ENCODE measurements around the gene RAB10. TPM values are rescaled to one million over a fixed set of nuclear protein-coding genes. Genes with fewer than 3 reads are reported as not detected.

RAB10 gene
- total RNA-seq, 1 experiment from 2014 or later, result 138 TPM

DNA sequence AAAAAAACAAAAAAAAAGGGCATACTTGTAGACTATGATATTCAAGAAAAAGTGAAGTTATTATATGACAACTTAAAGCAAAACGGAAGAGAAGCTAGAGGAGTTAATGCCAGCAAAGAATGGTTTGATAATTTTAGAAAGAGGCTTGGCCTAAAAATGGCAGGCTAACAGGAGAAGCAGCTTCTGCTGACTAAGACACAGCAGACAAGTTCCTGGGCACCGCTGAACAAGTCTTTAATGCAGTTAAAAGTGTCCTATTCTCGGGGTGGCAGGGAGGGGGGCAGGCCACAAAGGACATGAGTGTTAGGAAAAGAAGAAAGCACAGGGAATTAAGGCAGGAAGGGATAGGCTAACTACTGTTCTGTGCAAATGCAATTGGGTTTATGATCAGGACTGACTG lies 88.7 kb downstream of the RAB10 start:
- CTCF ChIA-PET, result no interaction called here
- H2AFZ ChIP-seq (ENCODE audit: low read length), result no peak overlapping the region
- no peak for ATAC-seq
- peaks cover 58% of the 10 kb centered on the region for H3K79me2 ChIP-seq (ENCODE audit: low read length)
- no peaks in the 10 kb centered on the region for H3K27me3 ChIP-seq (ENCODE audit: low read length)
- no peaks in the 10 kb centered on the region for H3F3A ChIP-seq (ENCODE audit: low read length, unreplicated experiment)
- no peaks in the 10 kb centered on the region for H3K9me2 ChIP-seq (replicated peaks; ENCODE audit: low read length)
- DNase-seq, result no peak
- H3K36me3 ChIP-seq (ENCODE audit: low read depth, low read length), result peaks cover 19% of the 10 kb centered on the region
- H4K20me1 ChIP-seq (ENCODE audit: low read length), result peaks cover 10% of the 10 kb centered on the region; the same call in 1 of the 2 replicates
- intact Hi-C loops (cut with micrococcal nuclease), result no loop called here
- H3K9me3 ChIP-seq (ENCODE audit: low read length), result no peaks in the 10 kb centered on the region
- no peak overlapping the region for H3K9ac ChIP-seq (ENCODE audit: low read length)
- POLR2A ChIA-PET (ENCODE audit: unreplicated experiment), result no interaction called here
- no peak overlapping the region for H3K27ac ChIP-seq (ENCODE audit: low read length)
- H3K4me1 ChIP-seq (ENCODE audit: insufficient read depth, low read length), result no peaks in the 10 kb centered on the region
- H3K4me2 ChIP-seq (ENCODE audit: low read length), result no peak overlapping the region
- TF ChIP-seq EZH2phosphoT487 (IDR thresholded peaks at IDR 0.05; ENCODE audit: borderline replicate concordance, low read length), result no peak
- TF ChIP-seq, protein P1, sequence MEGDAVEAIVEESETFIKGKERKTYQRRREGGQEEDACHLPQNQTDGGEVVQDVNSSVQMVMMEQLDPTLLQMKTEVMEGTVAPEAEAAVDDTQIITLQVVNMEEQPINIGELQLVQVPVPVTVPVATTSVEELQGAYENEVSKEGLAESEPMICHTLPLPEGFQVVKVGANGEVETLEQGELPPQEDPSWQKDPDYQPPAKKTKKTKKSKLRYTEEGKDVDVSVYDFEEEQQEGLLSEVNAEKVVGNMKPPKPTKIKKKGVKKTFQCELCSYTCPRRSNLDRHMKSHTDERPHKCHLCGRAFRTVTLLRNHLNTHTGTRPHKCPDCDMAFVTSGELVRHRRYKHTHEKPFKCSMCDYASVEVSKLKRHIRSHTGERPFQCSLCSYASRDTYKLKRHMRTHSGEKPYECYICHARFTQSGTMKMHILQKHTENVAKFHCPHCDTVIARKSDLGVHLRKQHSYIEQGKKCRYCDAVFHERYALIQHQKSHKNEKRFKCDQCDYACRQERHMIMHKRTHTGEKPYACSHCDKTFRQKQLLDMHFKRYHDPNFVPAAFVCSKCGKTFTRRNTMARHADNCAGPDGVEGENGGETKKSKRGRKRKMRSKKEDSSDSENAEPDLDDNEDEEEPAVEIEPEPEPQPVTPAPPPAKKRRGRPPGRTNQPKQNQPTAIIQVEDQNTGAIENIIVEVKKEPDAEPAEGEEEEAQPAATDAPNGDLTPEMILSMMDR (conservative IDR thresholded peaks at IDR 0.05; ENCODE audit: low read depth, low read length), result no peak
- no peak for TF ChIP-seq EZH2 (IDR thresholded peaks at IDR 0.05; ENCODE audit: low read length, unreplicated experiment)
- no TSS peak for BruUV-seq (replicated peaks)
- no peak overlapping the region for H3K4me3 ChIP-seq (ENCODE audit: low read length)

DNA sequence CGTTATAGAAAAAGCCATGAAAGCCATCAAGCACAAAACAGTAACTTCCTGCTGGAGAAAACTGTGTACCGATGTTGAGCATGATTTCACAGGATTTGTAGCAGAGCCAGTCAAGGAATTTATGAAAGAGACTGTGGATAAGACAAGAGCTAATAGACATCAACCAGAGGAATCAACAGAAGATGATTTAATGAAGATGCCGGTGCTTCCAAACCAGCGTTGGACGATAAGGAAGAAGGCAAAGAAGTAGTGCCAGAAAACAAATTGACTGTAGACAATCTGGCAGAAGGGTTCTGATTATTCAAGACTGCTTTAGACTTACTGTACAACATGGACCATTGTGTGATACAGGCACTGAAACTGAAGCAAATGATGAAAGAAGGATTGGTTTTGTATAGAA lies 89.5 kb downstream of the RAB10 start:
- H3K27me3 ChIP-seq (ENCODE audit: low read length), result no peaks in the 10 kb centered on the region
- intact Hi-C loops (cut with micrococcal nuclease), result no loop called here
- no peaks in the 10 kb centered on the region for H3K9me3 ChIP-seq (ENCODE audit: low read length)
- TF ChIP-seq, protein P1 (conservative IDR thresholded peaks at IDR 0.05; ENCODE audit: low read depth, low read length), result no peak
- no peak for TF ChIP-seq EZH2phosphoT487 (IDR thresholded peaks at IDR 0.05; ENCODE audit: borderline replicate concordance, low read length)
- no peak for TF ChIP-seq EZH2 (IDR thresholded peaks at IDR 0.05; ENCODE audit: low read length, unreplicated experiment)
- peaks cover 10% of the 10 kb centered on the region; the same call in 1 of the 2 replicates for H4K20me1 ChIP-seq (ENCODE audit: low read length)
- H3K9ac ChIP-seq (ENCODE audit: low read length), result no peak overlapping the region
- H3K4me1 ChIP-seq (ENCODE audit: insufficient read depth, low read length), result no peaks in the 10 kb centered on the region
- no peaks in the 10 kb centered on the region for H3K9me2 ChIP-seq (replicated peaks; ENCODE audit: low read length)
- no TSS peak for BruUV-seq (replicated peaks)
- H2AFZ ChIP-seq (ENCODE audit: low read length), result no peak overlapping the region
- H3K4me3 ChIP-seq (ENCODE audit: low read length), result no peak overlapping the region
- H3K79me2 ChIP-seq (ENCODE audit: low read length), result peaks cover 57% of the 10 kb centered on the region
- ChIA-PET POLR2A (ENCODE audit: unreplicated experiment) (no interaction called here), CTCF (no interaction called here)
- H3K27ac ChIP-seq (ENCODE audit: low read length), result no peak overlapping the region
- ATAC-seq (no peak), DNase-seq (no peak)
- peaks cover 19% of the 10 kb centered on the region for H3K36me3 ChIP-seq (ENCODE audit: low read depth, low read length)
- no peaks in the 10 kb centered on the region for H3F3A ChIP-seq (ENCODE audit: low read length, unreplicated experiment)
- H3K4me2 ChIP-seq (ENCODE audit: low read length), result no peak overlapping the region

DNA sequence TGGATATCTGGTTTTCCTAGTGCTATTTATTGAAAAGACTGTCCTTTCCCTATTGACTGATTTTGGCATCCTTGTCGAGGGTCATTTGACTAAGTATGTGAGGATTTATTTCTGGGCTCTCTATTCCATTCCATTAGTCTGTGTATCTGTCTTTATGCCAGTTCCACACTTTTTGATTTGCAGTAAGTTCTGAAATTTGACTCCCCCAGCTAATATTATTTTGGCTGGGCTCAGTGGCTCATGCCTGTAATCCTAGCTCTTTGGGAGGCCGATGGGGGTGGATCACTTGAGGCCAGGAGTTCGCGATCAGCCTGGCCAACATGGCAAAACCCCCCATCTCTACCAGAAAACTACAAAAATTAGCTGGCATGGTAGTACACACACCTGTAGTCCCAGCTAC lies 92.2 kb downstream of the RAB10 start:
- TF ChIP-seq, protein P1 (conservative IDR thresholded peaks at IDR 0.05; ENCODE audit: low read depth, low read length), result no peak
- TF ChIP-seq EZH2 (IDR thresholded peaks at IDR 0.05; ENCODE audit: low read length, unreplicated experiment) (no peak), EZH2phosphoT487 (IDR thresholded peaks at IDR 0.05; ENCODE audit: borderline replicate concordance, low read length) (no peak)
- H4K20me1 ChIP-seq (ENCODE audit: low read length), result no peaks in the 10 kb centered on the region
- CTCF ChIA-PET, result no interaction called here
- no peak overlapping the region for H3K4me3 ChIP-seq (ENCODE audit: low read length)
- no peaks in the 10 kb centered on the region for H3K9me2 ChIP-seq (replicated peaks; ENCODE audit: low read length)
- H3K9ac ChIP-seq (ENCODE audit: low read length), result no peak overlapping the region
- no peaks in the 10 kb centered on the region for H3K9me3 ChIP-seq (ENCODE audit: low read length)
- H2AFZ ChIP-seq (ENCODE audit: low read length), result no peak overlapping the region
- POLR2A ChIA-PET (ENCODE audit: unreplicated experiment), result no interaction called here
- no peak overlapping the region for H3K27ac ChIP-seq (ENCODE audit: low read length)
- intact Hi-C loops (cut with micrococcal nuclease), result loop anchor here (5.0 kb wide), 1 partner anchor 39 kb away; no protein-coding TSS in a partner anchor
- peaks cover 19% of the 10 kb centered on the region for H3K36me3 ChIP-seq (ENCODE audit: low read depth, low read length)
- DNase-seq, result no peak
- peaks cover 35% of the 10 kb centered on the region for H3K79me2 ChIP-seq (ENCODE audit: low read length)
- H3K4me1 ChIP-seq (ENCODE audit: insufficient read depth, low read length), result no peaks in the 10 kb centered on the region
- no TSS peak for BruUV-seq (replicated peaks)
- ATAC-seq, result no peak
- H3K4me2 ChIP-seq (ENCODE audit: low read length), result no peak overlapping the region
- H3F3A ChIP-seq (ENCODE audit: low read length, unreplicated experiment), result no peaks in the 10 kb centered on the region
- H3K27me3 ChIP-seq (ENCODE audit: low read length), result no peaks in the 10 kb centered on the region
